H1 (cell line): ENCODE results near the gene RBM6. TPM values are rescaled to one million over a fixed set of nuclear protein-coding genes. Genes with fewer than 3 reads are reported as not detected.

ENCODE experiments used
- CTCF ChIA-PET: fragments of 300-600 bp; sonication (Branson Sonifier 250); formaldehyde crosslinking; loops from one replicate; lab custom pipeline; 2021; ENCODE audit not compliant: partially characterized antibody; lab: Charles Lee
- POLR2A ChIA-PET: fragments of 300-600 bp; sonication (Branson Sonifier 250); formaldehyde crosslinking; loops from one replicate; lab custom pipeline; 2021; ENCODE audit warnings: inconsistent platforms; ENCODE audit not compliant: partially characterized antibody; lab: Charles Lee
- DNase-seq, 2 experiments: peaks; one replicate each; pipeline versions ENCODE4 v3.0.0 to v3.0.0-alpha.2; 2010 to 2022; ENCODE audit warnings: low spot score in 2 of 2, low read depth in 1 of 2, mixed read lengths in 1 of 2
- FAIRE-seq: peaks from 2 replicates; lab custom pipeline; 2011; peaks lifted over from hg19 to GRCh38; lab: Jason Lieb, UNC
- H2AFZ ChIP-seq: 2 replicates; pipeline ENCODE4 v1.8.1; 2012; ENCODE audit warnings: low read length, inconsistent platforms
- H2AK5ac ChIP-seq: 2 replicates; pipeline ENCODE4 v1.6.1; 2013; ENCODE audit warnings: low read depth, low read length
- H2BK120ac ChIP-seq: replicated peaks from 2 replicates; pipeline ENCODE3; 2013; ENCODE audit warnings: low read depth, low read length, inconsistent platforms
- H2BK12ac ChIP-seq: 2 replicates; pipeline ENCODE4 v1.6.1; 2013; ENCODE audit warnings: low read depth, low read length
- H2BK15ac ChIP-seq: 2 replicates; pipeline ENCODE4 v1.6.1; 2013; ENCODE audit warnings: low read length
- H2BK20ac ChIP-seq: 2 replicates; pipeline ENCODE4 v1.6.1; 2013; ENCODE audit warnings: low read length
- H2BK5ac ChIP-seq: 2 replicates; pipeline ENCODE4 v1.6.1; 2013; ENCODE audit warnings: low read depth, low read length
- H3K14ac ChIP-seq: 2 replicates; pipeline ENCODE4 v1.6.1; 2013; ENCODE audit warnings: inconsistent platforms; ENCODE audit not compliant: insufficient read length
- H3K18ac ChIP-seq: 2 replicates; pipeline ENCODE4 v1.6.1; 2013; ENCODE audit warnings: low read length; ENCODE audit errors: extremely low read depth
- H3K23ac ChIP-seq: 2 replicates; pipeline ENCODE4 v1.6.1; 2013; ENCODE audit warnings: inconsistent platforms; ENCODE audit not compliant: insufficient read length
- H3K23me2 ChIP-seq: 2 replicates; pipeline ENCODE4 v1.6.1; 2013; ENCODE audit warnings: low read depth, low read length
- H3K27ac ChIP-seq: 2 replicates; pipeline ENCODE4 v1.6.1; 2011; ENCODE audit warnings: low read depth, low read length, inconsistent platforms
- H3K27me3 ChIP-seq, 4 experiments: replicated peaks in 1 of 4; 1 replicate in 1 of 4; 2 replicates in 3 of 4; pipeline versions ENCODE4 v1.6.1 to v1.8.1; 2011 to 2013; ENCODE audit warnings: low read length in 3 of 4, mild to moderate bottlenecking in 3 of 4, inconsistent platforms in 2 of 4, mixed read lengths in 2 of 4, moderate library complexity in 1 of 4; ENCODE audit not compliant: control insufficient read depth in 3 of 4, insufficient read depth in 3 of 4; ENCODE audit errors: extremely low read depth in 1 of 4
- H3K36me3 ChIP-seq, 4 experiments: 2 replicates each; pipeline versions ENCODE4 v1.6.1 to v1.8.1; 2011 to 2013; ENCODE audit warnings: mild to moderate bottlenecking in 4 of 4, low read length in 3 of 4, moderate library complexity in 2 of 4, control low read depth in 1 of 4, inconsistent platforms in 1 of 4; ENCODE audit not compliant: insufficient read depth in 4 of 4, control insufficient read depth in 2 of 4
- H3K4ac ChIP-seq: replicated peaks from 2 replicates; pipeline ENCODE3; 2013; ENCODE audit warnings: low read length, low read depth, mixed read lengths, inconsistent platforms; ENCODE audit not compliant: insufficient read length
- H3K4me1 ChIP-seq, 4 experiments: replicated peaks in 1 of 4; 1 replicate in 1 of 4; 2 replicates in 3 of 4; pipeline versions ENCODE4 v1.6.1 to v1.8.1; 2011 to 2013; ENCODE audit warnings: low read length in 3 of 4, inconsistent platforms in 2 of 4, mixed read lengths in 1 of 4; ENCODE audit not compliant: insufficient read depth in 4 of 4, control insufficient read depth in 3 of 4
- H3K4me2 ChIP-seq, 2 experiments: 2 replicates each; pipeline versions ENCODE4 v1.6.1 to v1.8.1; 2011 to 2013; ENCODE audit warnings: low read depth in 2 of 2, low read length in 2 of 2, control low read depth in 1 of 2, inconsistent platforms in 1 of 2, mild to moderate bottlenecking in 1 of 2; ENCODE audit not compliant: insufficient read depth in 1 of 2
- H3K4me3 ChIP-seq, 4 experiments: fragments of 200-600, 300-600 bp in 1 of 4; sonication (generic), shearing (Covaris generic), sonication (Bioruptor Twin) in 1 of 4; 2 replicates each; pipeline versions ENCODE4 v1.5.1 to v1.8.1; 2011 to 2016; ENCODE audit warnings: low read length in 4 of 4, low read depth in 3 of 4, control low read depth in 2 of 4, inconsistent platforms in 2 of 4, mild to moderate bottlenecking in 2 of 4, mixed read lengths in 1 of 4, moderate library complexity in 1 of 4; ENCODE audit not compliant: insufficient read depth in 2 of 4; ENCODE audit errors: extremely low read depth in 1 of 4
- H3K56ac ChIP-seq: replicated peaks from 2 replicates; pipeline ENCODE3; 2013; ENCODE audit warnings: low read depth, mild to moderate bottlenecking, mixed read lengths, low read length, inconsistent platforms; ENCODE audit not compliant: insufficient read length
- H3K79me1 ChIP-seq: 2 replicates; pipeline ENCODE4 v1.6.1; 2013; ENCODE audit warnings: low read depth, low read length, control low read depth
- H3K79me2 ChIP-seq, 2 experiments: 2 replicates each; pipeline versions ENCODE4 v1.6.1 to v1.8.1; 2012 to 2013; ENCODE audit warnings: low read length in 2 of 2, mild to moderate bottlenecking in 2 of 2, inconsistent platforms in 1 of 2; ENCODE audit not compliant: insufficient read depth in 2 of 2, control insufficient read depth in 1 of 2
- H3K9ac ChIP-seq, 4 experiments: replicated peaks in 1 of 4; 1 replicate in 1 of 4; 2 replicates in 3 of 4; pipeline versions ENCODE4 v1.6.1 to v1.8.1; 2011 to 2013; ENCODE audit warnings: low read depth in 3 of 4, low read length in 3 of 4, control low read depth in 2 of 4, mild to moderate bottlenecking in 2 of 4, moderate library complexity in 2 of 4, inconsistent platforms in 1 of 4; ENCODE audit errors: extremely low read depth in 1 of 4
- H3K9me3 ChIP-seq, 2 experiments: 2 replicates each; pipeline versions ENCODE4 v1.6.1 to v1.8.1; 2012 to 2013; ENCODE audit warnings: mild to moderate bottlenecking in 2 of 2, moderate library complexity in 2 of 2, control low read depth in 1 of 2, inconsistent platforms in 1 of 2, low read depth in 1 of 2, low read length in 1 of 2, mixed read lengths in 1 of 2; ENCODE audit not compliant: insufficient read depth in 2 of 2
- H4K20me1 ChIP-seq, 2 experiments: replicated peaks in 1 of 2; 2 replicates each; pipeline versions ENCODE3 to v1.8.1; 2011 to 2013; ENCODE audit warnings: inconsistent platforms in 2 of 2, low read length in 2 of 2, mild to moderate bottlenecking in 1 of 2; ENCODE audit not compliant: insufficient read depth in 2 of 2, control insufficient read depth in 1 of 2
- H4K5ac ChIP-seq: 2 replicates; pipeline ENCODE4 v1.6.1; 2013; ENCODE audit warnings: low read length, low read depth, mixed read lengths, inconsistent platforms; ENCODE audit not compliant: insufficient read length
- H4K8ac ChIP-seq: 2 replicates; pipeline ENCODE4 v1.8.0; 2013; ENCODE audit warnings: mild to moderate bottlenecking, moderate library complexity, low read length, inconsistent platforms; ENCODE audit not compliant: insufficient read depth; ENCODE audit errors: extremely low read depth
- H4K91ac ChIP-seq: replicated peaks from 2 replicates; pipeline ENCODE3; 2013; ENCODE audit warnings: low read length, mixed read lengths, inconsistent platforms; ENCODE audit not compliant: insufficient read length
- CEBPB ChIP-seq: IDR thresholded peaks from 2 replicates; pipeline ENCODE4 v1.6.1; 2012; ENCODE audit warnings: low read depth, low read length
- CHD1 ChIP-seq: IDR thresholded peaks from 2 replicates; pipeline ENCODE4 v1.6.1; 2012; ENCODE audit warnings: low read depth, low read length, improper control_type of control experiment
- CTCF ChIP-seq, 3 experiments: IDR thresholded peaks; 1 replicate in 2 of 3; 2 replicates in 1 of 3; pipeline versions ENCODE4 v1.5.1 to v1.6.1; 2011; ENCODE audit warnings: low read length in 3 of 3, mild to moderate bottlenecking in 3 of 3, inconsistent platforms in 2 of 3, low read depth in 1 of 3, moderate library complexity in 1 of 3; ENCODE audit not compliant: insufficient read depth in 1 of 3; ENCODE audit errors: control extremely low read depth in 1 of 3
- MAX ChIP-seq: IDR thresholded peaks from 2 replicates; pipeline ENCODE4 v1.6.1; 2012; ENCODE audit warnings: inconsistent platforms
- RAD21 ChIP-seq, 2 experiments: IDR thresholded peaks in 1 of 2; conservative IDR thresholded peaks in 1 of 2; 2 replicates each; pipeline ENCODE4 v1.6.1; 2011; ENCODE audit warnings: low read depth in 2 of 2, low read length in 2 of 2, improper control_type of control experiment in 1 of 2, inconsistent platforms in 1 of 2, mild to moderate bottlenecking in 1 of 2, moderate library complexity in 1 of 2
- RFX5 ChIP-seq: IDR thresholded peaks from 2 replicates; pipeline ENCODE4 v1.6.1; 2011; ENCODE audit warnings: low read depth, low read length, improper control_type of control experiment, borderline replicate concordance
- SUZ12 ChIP-seq: fragments of 200-600 bp; sonication (generic); IDR thresholded peaks from 2 replicates; pipeline ENCODE4 v1.6.1; 2012; ENCODE audit warnings: mild to moderate bottlenecking, inconsistent platforms, low read length, moderate library complexity, mixed read lengths
- YY1 ChIP-seq: IDR thresholded peaks from 2 replicates; pipeline ENCODE4 v1.6.1; 2011; ENCODE audit warnings: low read depth, mild to moderate bottlenecking, low read length
- WGBS, 2 experiments: shearing (Covaris generic) in 1 of 2; methylation state at CpG; one replicate each; pipeline versions ENCODE4 v1.1.6 to v1.1.7; 2013 to 2015; ENCODE audit warnings: low lambda C conversion rate in 2 of 2, mixed read lengths in 2 of 2, inconsistent platforms in 1 of 2, low coverage in 1 of 2, missing lambda C conversion rate in 1 of 2; ENCODE audit not compliant: insufficient replicate concordance in 2 of 2, insufficient coverage in 1 of 2, insufficient read length in 1 of 2; ENCODE audit errors: extremely low coverage in 1 of 2, missing lambda C conversion rate in 1 of 2; 5-methylcytosine and 5-hydroxymethylcytosine counted together
- polyA plus RNA-seq, 7 experiments: library from polyadenylated mRNA; depleted of rRNA in 3 of 7; stranded (reverse) in 5 of 7; unstranded in 2 of 7; fragments of >200 nt in 5 of 7; fragments of 200-250 nt in 2 of 7; gene quantifications; 1 replicate in 5 of 7; 2 replicates in 1 of 7; 4 replicates in 1 of 7; pipeline versions ENCODE4 v1.2.1 to v1.2.3, GENCODE V29; 2011 to 2013; ENCODE audit warnings: missing spikeins in 2 of 7, mixed read lengths in 2 of 7
- total RNA-seq: library from RNA; stranded (reverse); fragmentation: NEBNext Ultra II Directional; extraction: Animal tissue kit (Norgen Biotek cat#: 25700); gene quantifications from 2 replicates; pipeline ENCODE4 v1.2.1, GENCODE V29; 2021

RBM6 gene
- total and polyA plus RNA-seq, 2 of the 8 experiments (the other 6 are each of a cell fraction or from before 2014, with no cell fraction given) = 30.6 to 80.1 TPM

- TF ChIP-seq CEBPB (peak; percentile 41; the same call in 1 of the 2 replicates), MAX (0 out of 2 replicates have a peak, but pooled peaks have one; percentile 25), CTCF (IDR thresholded peaks at IDR 0.05; ENCODE audit: control extremely low read depth in 1 of 3, insufficient read depth in 1 of 3, low read depth in 1 of 3, low read length in 3 of 3) (peak in 2 of 3 experiments; percentile 89 to 90; a peak in 3 of 4 replicates), YY1 (peak; percentile 50; the same call in 1 of the 2 replicates), RAD21 (IDR thresholded peaks at IDR 0.05 in 1 of 2, conservative IDR thresholded peaks at IDR 0.05 in 1 of 2; ENCODE audit: low read depth in 2 of 2, low read length in 2 of 2) (peak; percentile 80 to 85), CHD1 (no peak), RFX5 (no peak), SUZ12 (no peak)
- H3K9me3 ChIP-seq = no peaks in the 10 kb centered on the region
- H3K27me3 ChIP-seq = peaks cover 0 to 20% (median 16%) of the 10 kb centered on the region in 4 experiments; a peak in 5 of 7 replicates
- H4K8ac ChIP-seq = no peak overlapping the region
- no peak overlapping the region for H4K5ac ChIP-seq
- peaks cover 8% of the 10 kb centered on the region; the same call in 1 of the 2 replicates for H3K23me2 ChIP-seq
- no peak overlapping the region for H3K56ac ChIP-seq
- H2BK120ac ChIP-seq = no peak overlapping the region
- H3K4me2 ChIP-seq = peak overlapping the region in 1 of 2 experiments; percentile 1; a peak in 3 of 4 replicates
- POLR2A ChIA-PET = interaction anchor here (0.6 to 5.1 kb wide), 9 partner anchors 13 to 1907 kb away, joined by 3 to 23 read pairs (median 3); partner anchors contain the start of gene MON1A
- H3K4me3 ChIP-seq = peak overlapping the region in 1 of 4 experiments; percentile 10; a peak in 1 of 8 replicates
- H3K4ac ChIP-seq = no peak overlapping the region
- no peaks in the 10 kb centered on the region for H3K79me2 ChIP-seq
- H2BK20ac ChIP-seq = peak overlapping the region; percentile 91; the same call in 1 of the 2 replicates
- peak overlapping the region; percentile 33; the same call in 1 of the 2 replicates for H2BK15ac ChIP-seq
- no peak overlapping the region; the same call in 1 of the 2 replicates for H2BK12ac ChIP-seq
- no peak overlapping the region for H4K91ac ChIP-seq
- FAIRE-seq (peak; percentile 45), DNase-seq (peak in 1 of 2 experiments; percentile 77)
- H3K23ac ChIP-seq = no peak overlapping the region
- H2AFZ ChIP-seq = no peak overlapping the region
- CTCF ChIA-PET = interaction anchor here (0.5 to 16.1 kb wide), 34 partner anchors 10 to 266 kb away, joined by 3 to 306 read pairs (median 4); partner anchors contain the start of gene MON1A
- no peaks in the 10 kb centered on the region for H3K36me3 ChIP-seq
- no peaks in the 10 kb centered on the region for H3K79me1 ChIP-seq
- no peak overlapping the region for H2BK5ac ChIP-seq
- H3K18ac ChIP-seq = peak overlapping the region; percentile 51
- peaks cover 3 to 44% (median 27%) of the 10 kb centered on the region in 4 experiments for H3K4me1 ChIP-seq
- peaks cover 0 to 1% of the 10 kb centered on the region in 2 experiments for H4K20me1 ChIP-seq
- WGBS, 2 experiments = 36% methylated on average over 15 of the region's 15 CpGs; no CpG with 5 or more reads in 1 of the 2 experiments
- no peak overlapping the region for H3K14ac ChIP-seq
- no peak overlapping the region for H3K9ac ChIP-seq
- H2AK5ac ChIP-seq = no peak overlapping the region
- no peak overlapping the region for H3K27ac ChIP-seq
These were observed 33.7 kb upstream of the RBM6 start for GRCh38 chr3:49906073-49906743.
